Glomerular endothelial cell (primary cell): ENCODE data around the gene BCL2L11. TPM values are rescaled to one million over a fixed set of nuclear protein-coding genes. Genes with fewer than 3 reads are reported as not detected.

ENCODE experiments used
- DNase-seq: peaks from one replicate; pipeline ENCODE4 v3.0.0-alpha.2; 2011; ENCODE audit warnings: low read depth, low spot score; ENCODE audit errors: extremely low read depth
- total RNA-seq: library from RNA; depleted of rRNA; stranded (reverse); fragments of >200 nt; gene quantifications from 2 replicates; pipeline ENCODE4 v1.2.3, GENCODE V29; 2015

Gene BCL2L11
- total RNA-seq, 1 donor from 2014 or later: 16.4 TPM

- DNase-seq: no peak
Observed at GRCh38 chr2:111117598-111118480, 2.9 kb upstream of the BCL2L11 start.

- DNase-seq: no peak
Observed at GRCh38 chr2:111118481-111118980, 2.2 kb upstream of the BCL2L11 start.

- no peak for DNase-seq
Observed at GRCh38 chr2:111118981-111119821, 1.5 kb upstream of the BCL2L11 start.

DNA sequence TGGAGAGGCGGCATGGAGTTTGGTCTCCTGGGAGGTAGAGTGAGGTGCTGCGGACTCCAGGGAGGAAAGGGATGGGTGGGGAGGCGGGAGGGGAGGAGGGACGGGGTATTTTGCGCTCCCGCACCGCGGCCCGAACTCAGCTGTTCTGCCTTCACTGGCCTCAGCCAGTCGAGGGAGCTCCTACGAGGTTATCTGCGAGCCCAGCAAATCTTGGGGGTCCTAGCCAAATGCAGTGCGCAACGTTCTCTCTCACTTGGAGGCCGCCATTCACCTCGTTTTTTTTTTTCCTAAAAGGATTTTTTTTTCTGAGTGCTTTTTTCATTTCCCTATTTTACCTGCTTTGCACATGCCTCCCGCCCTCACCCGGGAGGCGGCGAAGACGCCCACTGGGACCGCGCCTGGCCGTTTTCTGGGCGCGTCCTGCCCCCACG, 877 bp upstream of the BCL2L11 start:
- no peak for DNase-seq

DNA sequence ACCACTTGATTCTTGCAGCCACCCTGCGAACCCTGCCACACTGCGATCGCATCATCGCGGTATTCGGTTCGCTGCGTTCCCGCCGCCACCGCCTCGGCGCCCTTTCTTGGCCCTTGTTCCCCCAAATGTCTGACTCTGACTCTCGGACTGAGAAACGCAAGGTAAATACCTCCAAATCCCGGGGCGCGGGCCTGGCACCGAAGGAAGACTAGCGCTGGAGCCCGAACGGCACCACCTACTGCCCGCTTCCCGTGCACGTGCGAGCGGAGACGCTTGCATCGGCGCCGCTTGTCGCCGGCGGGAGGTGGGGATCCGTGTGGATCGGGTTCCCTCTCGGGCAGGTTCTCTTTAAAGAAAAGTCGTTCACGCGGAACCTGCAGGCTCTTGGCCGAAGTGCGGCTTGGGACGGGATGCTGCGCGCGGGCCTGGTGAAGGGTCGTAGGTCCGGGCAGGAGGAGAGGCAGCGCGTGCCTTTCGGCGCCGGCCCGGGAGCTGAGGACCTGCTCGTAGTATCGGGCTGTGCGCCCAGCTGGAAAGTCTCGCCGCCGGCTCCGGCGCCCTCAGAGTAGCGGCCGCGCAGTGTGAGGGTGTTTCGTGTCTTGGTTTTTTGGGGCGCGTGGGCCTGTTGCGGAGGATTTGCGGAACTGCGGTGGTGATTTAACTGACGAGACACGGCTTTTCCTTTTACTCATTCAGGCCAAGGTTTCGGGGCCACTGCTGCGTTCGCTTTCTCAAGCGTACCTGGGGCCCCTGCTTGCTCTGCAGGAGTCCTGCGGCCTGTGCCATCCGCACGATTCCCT, 514 bp downstream of the BCL2L11 start:
- DNase-seq: no peak

GRCh38 chr2:111121828-111122630, 1.3 kb downstream of the BCL2L11 start:
- no peak for DNase-seq

GRCh38 chr2:111122631-111123421, 2.1 kb downstream of the BCL2L11 start:
- no peak for DNase-seq

GRCh38 chr2:111123751-111124150, 3.0 kb downstream of the BCL2L11 start:
- no peak for DNase-seq

DNA sequence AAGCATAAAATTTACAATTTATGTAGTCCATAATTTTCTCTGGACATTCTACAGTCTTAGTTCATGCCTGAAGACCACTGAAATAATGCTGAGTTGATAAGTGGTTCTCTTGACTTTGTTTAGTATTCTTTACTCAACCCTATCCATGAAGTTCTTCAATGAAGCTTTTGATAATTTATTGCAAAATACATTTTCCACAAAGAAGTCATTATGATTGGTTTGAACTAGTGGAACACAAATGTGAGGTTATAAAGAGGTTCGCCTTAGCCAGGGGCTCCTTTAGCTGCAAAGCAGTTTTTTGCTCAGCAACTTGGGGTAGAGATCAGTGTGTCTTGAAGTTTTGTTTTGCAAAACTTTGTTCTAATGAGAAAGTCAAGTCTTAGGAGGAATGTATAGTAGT, 5.9 kb downstream of the BCL2L11 start:
- DNase-seq: no peak

DNA sequence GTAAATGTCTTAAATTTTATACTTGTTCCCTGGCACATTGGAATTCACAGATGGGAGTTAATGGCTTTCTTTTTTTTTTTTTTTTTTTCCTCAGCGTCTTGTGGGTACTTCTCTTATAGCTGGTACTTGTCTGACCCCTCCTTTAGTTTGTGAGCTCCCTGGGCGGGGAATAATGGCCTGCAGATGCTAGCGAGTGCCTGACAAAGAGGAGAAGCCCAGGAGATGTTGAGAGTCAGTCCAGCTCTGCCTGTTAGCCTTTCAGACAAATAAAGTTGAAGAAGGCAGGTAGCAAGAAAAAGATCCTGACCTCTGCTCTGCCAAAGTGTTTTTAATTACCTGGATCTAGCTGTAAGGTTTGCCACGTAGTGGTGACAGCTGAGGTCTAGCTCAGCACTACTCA, 6.6 kb downstream of the BCL2L11 start:
- no peak for DNase-seq

GRCh38 chr2:111128096-111128495, 7.4 kb downstream of the BCL2L11 start:
- DNase-seq: no peak

GRCh38 chr2:111133603-111134002, 12.9 kb downstream of the BCL2L11 start:
- DNase-seq: no peak

- no peak for DNase-seq
Observed at GRCh38 chr2:111134055-111134454, 13.3 kb downstream of the BCL2L11 start.

GRCh38 chr2:111135237-111135909, 14.7 kb downstream of the BCL2L11 start:
- DNase-seq: no peak

GRCh38 chr2:111135910-111136297, 15.2 kb downstream of the BCL2L11 start:
- DNase-seq: no peak

DNA sequence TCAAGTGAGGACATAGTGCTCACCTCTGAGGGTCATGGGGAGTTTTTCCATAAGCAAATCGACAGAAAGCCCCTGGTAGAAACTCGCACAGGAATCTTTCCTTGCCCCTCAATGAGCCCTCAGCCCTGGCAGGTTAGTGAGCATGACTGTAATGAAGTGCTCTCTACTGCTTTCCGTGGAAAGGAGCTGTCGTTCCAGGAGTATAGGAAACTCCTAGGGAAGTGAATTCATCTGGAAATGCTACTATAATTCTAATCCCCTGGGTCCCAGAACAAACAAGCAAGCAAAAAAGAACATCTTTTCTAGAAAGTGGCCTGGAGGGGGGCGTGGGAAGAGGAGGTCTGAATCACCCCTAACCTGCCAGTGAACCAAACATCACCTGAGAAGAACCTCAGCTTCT, 18.1 kb downstream of the BCL2L11 start:
- no peak for DNase-seq

DNA sequence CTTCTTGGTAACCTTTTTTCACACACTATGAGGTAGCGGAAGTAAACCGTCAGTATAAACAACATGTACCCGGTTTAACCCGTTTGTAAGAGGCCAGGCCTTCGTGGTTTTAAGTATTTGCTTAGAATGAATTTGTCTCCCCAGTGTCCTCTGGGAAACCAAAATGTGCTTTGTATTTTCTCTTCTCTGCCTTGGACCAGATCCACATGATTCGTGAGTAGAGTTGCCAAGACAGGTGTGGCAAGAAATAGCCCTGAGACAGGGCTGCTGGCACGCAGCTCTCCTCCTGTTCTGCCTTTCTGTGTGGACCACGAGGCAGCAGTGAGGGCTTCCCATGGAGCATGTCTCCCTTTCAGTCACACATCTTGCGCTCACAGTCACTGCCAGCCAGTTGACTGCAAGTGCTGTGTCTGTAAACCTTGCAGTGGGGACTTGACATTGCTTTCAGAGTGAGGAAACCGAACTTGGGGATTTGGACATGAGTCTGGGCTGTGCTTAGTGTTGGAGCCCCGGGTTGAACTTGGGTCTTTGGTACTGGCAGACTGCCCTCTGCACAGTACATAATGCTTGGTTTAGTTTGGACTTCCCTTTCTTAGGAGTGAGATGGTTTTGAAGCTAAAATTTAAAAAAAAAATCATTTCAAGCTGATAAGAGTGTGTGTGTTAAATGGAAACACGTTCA, 19.1 kb downstream of the BCL2L11 start:
- no peak for DNase-seq

DNA sequence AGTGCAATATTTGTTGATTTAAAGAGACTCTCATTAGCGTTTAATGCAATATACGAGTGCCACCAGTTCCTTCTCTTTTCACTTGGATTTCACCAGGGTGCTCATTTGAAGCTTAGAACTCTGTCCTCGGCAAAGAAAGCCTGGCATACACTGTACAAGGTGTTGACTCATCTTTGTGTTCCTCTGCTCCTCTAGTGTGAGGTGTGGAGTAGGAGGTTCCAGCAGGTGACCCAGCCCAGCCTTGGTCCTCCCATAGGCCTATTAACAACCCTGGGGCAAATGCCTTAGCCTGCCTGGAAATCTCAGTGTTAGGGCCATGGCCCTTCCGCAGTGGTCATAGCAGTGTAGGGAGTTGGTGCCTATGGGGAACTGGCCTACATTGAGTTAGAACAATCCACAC, 20.1 kb downstream of the BCL2L11 start:
- no peak for DNase-seq
